ENCODE measurements around the gene NDUFB3.

Gene NDUFB3

DNA sequence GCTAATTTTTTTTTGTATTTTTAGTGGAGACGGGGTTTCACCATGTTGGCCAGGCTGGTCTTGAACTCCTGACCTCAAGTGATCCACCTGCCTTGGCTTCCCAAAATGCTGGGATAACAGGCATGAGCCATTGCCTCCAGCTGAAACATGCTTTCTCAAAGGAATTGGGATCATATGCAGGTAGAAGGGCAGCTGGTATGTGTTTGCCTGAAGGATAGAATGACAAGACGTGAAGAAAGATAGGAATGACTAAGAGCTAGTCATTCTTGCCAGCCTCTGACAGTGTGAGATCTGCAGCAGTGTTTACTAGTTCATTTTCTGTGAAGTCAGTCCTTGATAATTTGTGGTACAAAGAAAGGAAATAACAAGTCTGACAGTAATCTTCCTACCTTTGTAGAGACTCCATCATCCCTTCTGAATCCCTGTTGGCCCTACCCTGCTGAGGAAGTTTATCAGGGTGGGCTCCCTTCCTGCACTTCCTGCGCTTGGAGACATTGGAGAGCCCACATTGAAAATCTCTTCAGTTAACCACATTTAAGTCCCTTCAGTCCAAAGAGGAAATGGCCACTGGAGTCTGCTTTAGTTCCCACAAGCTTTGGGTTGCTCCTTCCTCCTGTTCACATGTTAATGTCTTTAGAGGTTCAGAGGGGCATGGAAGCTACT is 58.9 kb downstream of the NDUFB3 start:
- DNase-seq = no peak

DNA sequence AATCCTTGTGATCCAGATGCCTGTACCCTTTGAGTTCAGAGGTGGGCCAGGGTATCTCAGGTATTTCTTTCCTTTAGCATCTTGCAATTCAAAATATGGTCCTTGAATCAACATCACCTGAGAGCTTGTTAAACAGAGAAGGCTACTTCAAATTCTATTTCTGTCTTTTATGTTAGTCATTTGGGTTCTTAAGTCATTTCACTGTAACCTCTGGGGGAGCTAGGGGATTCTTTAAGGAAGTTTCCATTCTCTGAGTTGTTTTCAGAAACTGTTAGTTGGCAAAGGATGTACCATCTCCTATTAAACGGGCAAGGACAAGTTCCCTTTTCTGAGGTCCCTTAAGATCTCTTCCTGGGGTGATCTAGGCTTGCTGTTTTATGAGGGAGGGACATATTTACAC is 60.7 kb downstream of the NDUFB3 start:
- DNase-seq = no peak
